Activated T-helper 2 cell treated with anti-CD3 and anti-CD28 coated beads, Interferon-gamma antibody, Interleukin-2, Interleukin-4, amounts not matched to agents 10 μg/mL and 5 μg/mL and 100 μg/mL, durations not matched to agents 14 hours and 24 hours and 36 hours (primary cell): Measurements from ENCODE around the gene STK25. TPM values are rescaled to one million over a fixed set of nuclear protein-coding genes. Genes with fewer than 3 reads are reported as not detected.

Source experiments
- DNase-seq: peaks from one replicate; pipeline ENCODE4 v3.0.0; 2021; ENCODE audit warnings: low spot score
- H3K27ac Mint-ChIP-seq: one replicate; pipeline ENCODE4 v1.8.0; 2021; ENCODE audit warnings: mixed read lengths
- H3K27me3 Mint-ChIP-seq: one replicate; pipeline ENCODE4 v1.8.0; 2021; ENCODE audit warnings: low read depth, mixed read lengths
- H3K36me3 Mint-ChIP-seq: one replicate; pipeline ENCODE4 v1.8.0; 2021; ENCODE audit warnings: low read depth, mixed read lengths
- H3K4me1 Mint-ChIP-seq: one replicate; pipeline ENCODE4 v1.8.0; 2021; ENCODE audit warnings: low read depth, mixed read lengths
- H3K4me3 Mint-ChIP-seq: one replicate; pipeline ENCODE4 v1.8.0; 2021; ENCODE audit warnings: low read depth, mild to moderate bottlenecking, moderate library complexity, mixed read lengths
- H3K9me3 Mint-ChIP-seq: one replicate; pipeline ENCODE4 v1.8.0; 2021; ENCODE audit warnings: mixed read lengths
- intact Hi-C: fragments of 100-400 bp; cut with micrococcal nuclease; formaldehyde crosslinking; loops from one replicate; pipeline ENCODE4 v1.15.1; 2023
- total RNA-seq: library from RNA; stranded (reverse); gene quantifications from 2 replicates; pipeline ENCODE4 v1.2.3, GENCODE V29; 2022

STK25 gene
- total RNA-seq, 1 donor from 2014 or later: 116 TPM

DNA sequence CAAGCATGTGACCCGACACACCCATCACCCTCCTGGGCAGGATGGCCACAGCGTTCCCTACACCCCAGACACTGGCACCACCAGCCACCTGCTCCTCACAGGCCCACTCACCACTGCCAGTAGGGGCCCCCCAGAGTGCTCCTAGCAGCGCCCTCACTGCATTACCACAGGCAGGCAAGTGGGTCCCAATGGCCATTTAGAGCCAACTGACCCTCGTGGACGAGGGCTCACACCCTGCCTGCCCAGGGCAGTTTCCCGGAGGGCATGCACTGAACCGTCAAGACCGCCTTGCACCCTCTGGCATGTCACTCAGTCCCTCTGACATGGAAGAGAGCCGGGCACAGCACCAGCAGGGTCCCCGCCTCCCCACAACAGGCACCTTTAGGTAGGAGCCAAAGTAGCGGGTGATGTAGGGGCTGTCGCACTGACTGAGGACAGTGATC, 7.3 kb downstream of the STK25 start:
- Mint-ChIP-seq H3K9me3 (no peaks in the 10 kb centered on the region), H3K4me3 (no peak overlapping the region), H3K4me1 (peaks cover 3% of the 10 kb centered on the region), H3K27ac (no peak overlapping the region), H3K27me3 (no peaks in the 10 kb centered on the region), H3K36me3 (peaks cover 14% of the 10 kb centered on the region)
- no peak for DNase-seq
- intact Hi-C loops: no loop called here

DNA sequence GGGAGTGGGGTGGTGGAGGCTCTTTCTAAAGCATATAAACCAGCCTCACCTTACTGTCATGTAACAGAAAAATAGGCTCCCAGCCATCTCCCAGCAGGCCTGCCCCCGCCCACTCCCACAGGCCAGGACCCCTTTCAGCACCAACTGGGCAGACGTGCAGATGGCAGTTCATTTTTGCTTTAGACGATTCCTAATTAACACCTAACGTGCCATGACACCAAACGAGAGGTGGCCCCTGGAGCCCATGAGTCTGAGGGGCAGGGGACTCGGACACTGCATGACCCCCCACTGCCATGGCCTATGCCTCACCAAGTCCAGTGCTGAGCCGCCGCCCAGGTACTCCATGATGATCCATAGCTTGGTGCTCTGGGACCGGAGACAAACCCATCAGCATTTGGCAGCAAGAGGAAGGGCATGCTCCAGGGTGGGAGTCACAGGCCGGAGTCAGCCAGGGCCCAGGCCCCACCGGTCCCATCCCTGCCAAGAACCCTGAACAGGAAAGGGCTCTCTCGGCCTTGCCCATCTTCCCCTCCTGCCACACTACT, 7.9 kb downstream of the STK25 start:
- no peak overlapping the region for H3K4me3 Mint-ChIP-seq
- no peak overlapping the region for H3K27ac Mint-ChIP-seq
- H3K4me1 Mint-ChIP-seq: peaks cover 3% of the 10 kb centered on the region
- no peaks in the 10 kb centered on the region for H3K9me3 Mint-ChIP-seq
- no peak for DNase-seq
- H3K36me3 Mint-ChIP-seq: peaks cover 14% of the 10 kb centered on the region
- intact Hi-C loops: no loop called here
- H3K27me3 Mint-ChIP-seq: no peaks in the 10 kb centered on the region

DNA sequence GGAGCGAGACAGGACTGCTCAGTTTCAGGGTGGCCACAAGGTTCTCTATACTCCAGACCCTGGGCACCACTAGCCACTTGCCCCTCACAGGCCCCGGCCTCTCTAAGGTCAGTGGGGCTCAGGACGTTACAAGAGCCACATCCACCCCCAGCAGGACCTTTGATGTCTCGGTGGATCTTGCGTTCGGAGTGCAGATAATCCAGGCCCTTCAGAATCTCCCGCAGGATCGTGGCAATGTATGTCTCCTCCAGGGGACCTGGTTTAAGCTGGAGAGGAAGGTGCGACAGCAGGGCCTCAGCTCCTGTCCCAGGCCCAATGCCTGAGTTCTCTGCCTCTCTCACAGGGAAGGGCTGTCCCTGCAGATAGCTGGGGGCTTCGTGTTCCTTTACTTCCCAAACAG, 8.4 kb downstream of the STK25 start:
- peaks cover 18% of the 10 kb centered on the region for H3K36me3 Mint-ChIP-seq
- intact Hi-C loops: no loop called here

DNA sequence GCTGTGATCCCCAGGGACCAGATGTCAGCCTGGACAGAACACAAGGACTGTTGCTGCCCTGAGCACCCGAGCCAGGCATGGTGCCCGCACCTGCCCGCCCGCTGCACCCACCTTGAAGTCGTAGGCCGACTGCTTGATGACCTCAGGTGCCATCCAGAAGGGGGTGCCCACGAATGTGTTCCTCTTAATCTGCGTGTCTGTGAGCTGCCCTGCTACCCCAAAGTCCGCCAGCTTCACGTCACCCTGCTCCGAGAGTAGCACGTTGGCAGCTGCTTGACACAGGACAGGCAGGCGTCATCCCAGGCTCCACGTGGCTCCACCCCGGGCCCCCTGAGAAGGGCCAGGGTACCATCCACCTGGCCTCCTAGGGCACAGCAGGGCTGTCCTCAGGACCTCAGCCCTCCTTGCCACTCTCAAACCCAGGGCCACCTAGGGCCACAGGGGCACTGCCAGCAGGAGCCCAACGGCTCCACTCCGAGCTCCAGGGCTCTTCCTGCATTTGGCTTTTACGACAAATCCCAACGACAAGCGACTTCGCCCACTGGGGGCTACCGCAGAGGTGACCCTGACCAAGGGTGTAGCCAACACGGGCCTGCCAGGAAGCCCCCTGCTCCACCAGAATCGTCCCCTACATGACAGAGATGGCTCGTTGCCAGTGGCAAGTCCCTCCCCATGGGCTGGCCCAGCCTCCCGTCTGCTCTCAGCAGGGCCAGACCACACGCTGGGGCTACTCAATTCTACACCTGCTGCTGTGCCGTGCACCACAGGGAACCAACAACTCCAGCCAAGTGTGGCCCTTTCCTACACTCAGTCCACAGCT, 9.0 kb downstream of the STK25 start:
- H3K4me3 Mint-ChIP-seq: no peak overlapping the region
- no peak for DNase-seq
- no peak overlapping the region for H3K27ac Mint-ChIP-seq
- peaks cover 20% of the 10 kb centered on the region for H3K36me3 Mint-ChIP-seq
- H3K4me1 Mint-ChIP-seq: no peaks in the 10 kb centered on the region
- H3K9me3 Mint-ChIP-seq: no peaks in the 10 kb centered on the region
- H3K27me3 Mint-ChIP-seq: no peaks in the 10 kb centered on the region
- intact Hi-C loops: no loop called here

More for the DNA sequence above, 8.4 kb downstream of the STK25 start:
- H3K27me3 Mint-ChIP-seq: no peaks in the 10 kb centered on the region
- H3K9me3 Mint-ChIP-seq: no peaks in the 10 kb centered on the region
- no peak for DNase-seq
- no peak overlapping the region for H3K27ac Mint-ChIP-seq
- H3K4me3 Mint-ChIP-seq: no peak overlapping the region
- no peaks in the 10 kb centered on the region for H3K4me1 Mint-ChIP-seq

DNA sequence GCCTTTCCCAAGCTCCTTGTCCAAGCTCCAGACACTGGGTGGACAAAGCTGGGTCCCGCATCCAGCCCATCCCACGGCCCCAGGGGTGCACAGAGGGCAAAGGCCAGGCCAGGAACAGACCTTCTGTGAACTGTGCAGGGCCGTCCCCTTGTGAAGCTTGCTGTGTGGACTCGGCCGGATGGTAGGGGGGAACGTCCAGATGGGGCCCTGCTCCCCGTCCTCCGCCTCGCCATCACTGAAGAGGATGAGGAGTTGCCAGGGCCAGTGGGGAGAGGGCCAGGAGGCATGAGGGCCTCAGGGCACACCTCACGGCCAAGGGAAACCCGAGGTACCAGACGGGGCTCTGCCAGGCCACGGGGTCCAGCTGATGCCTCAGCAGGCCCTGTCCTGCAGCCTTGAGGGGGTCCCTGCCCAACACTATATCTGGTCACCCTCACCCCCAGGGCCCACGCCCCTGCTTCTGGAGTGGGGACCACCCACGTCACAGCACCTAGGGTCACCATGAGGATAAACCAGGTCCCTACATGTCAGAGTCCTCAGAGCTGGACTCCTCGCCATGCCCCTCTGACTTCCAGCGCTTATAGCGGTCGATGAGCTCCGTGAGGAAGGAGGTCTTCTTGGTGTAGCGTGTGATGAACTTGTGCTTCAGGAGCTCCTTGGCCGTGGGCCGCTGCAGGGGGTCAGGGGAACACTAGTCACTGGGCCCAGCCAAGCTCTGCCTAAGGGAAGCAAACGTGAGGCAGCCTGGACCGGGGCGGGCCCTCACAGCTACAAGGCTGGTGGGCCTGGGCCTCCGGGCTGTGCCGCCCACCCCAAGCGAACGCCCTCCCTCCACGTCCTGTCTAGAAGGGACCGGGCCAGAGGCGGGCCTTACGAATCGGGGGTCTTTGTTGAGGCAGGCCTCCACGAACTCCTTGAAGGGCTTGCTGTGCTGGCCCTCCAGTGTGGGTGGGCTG, 10.0 kb downstream of the STK25 start:
- Mint-ChIP-seq H3K4me3 (no peak overlapping the region), H3K27ac (no peak overlapping the region), H3K9me3 (no peaks in the 10 kb centered on the region), H3K27me3 (no peaks in the 10 kb centered on the region), H3K36me3 (peaks cover 20% of the 10 kb centered on the region), H3K4me1 (no peaks in the 10 kb centered on the region)
- no peak for DNase-seq
- intact Hi-C loops: no loop called here

DNA sequence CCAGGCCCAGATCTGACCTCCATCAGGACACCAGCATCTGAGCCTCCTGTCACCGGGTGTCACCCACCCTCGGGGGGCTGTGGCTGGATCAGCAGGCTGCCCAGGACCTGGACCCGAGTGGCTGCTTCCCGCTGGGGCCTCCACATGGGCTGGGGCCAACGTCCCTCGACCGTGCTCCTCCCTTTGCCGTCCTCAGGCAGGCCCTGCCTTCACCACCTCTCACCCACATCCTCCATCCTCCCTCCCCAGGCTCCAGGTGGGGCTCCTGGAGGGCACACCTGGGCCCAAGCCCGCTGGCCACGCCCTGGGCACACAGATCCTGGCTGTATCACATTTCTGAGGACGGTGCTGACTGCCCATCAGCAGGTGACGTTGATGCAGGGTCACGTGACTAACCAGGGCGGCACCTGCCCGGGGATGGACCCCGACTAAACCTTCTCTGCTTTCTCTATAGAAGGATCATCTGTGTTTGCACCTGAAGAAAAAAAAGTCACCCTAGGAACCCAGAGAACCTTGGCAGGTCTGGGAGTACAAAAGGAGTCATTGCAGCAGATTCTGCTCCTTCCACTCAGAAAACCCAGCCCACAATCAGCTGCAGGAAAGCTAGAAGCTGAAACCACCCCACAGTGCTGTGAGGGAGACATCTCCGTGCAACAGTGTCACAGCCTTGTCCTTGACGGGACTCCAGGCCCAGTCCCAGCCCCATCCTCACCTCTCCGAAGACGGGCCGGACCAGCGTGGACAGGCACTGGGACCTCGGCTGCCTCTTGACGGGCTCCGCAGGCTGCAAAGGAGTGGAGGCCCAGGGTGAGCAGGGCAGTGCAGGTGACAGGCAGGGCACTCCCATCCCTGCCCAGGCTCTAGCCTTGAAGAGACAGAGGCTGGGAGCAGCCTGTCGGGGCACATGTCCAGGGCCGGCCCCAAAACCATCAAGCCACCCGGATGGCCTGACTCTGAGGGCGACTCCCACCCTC, 11.2 kb downstream of the STK25 start:
- Mint-ChIP-seq H3K9me3 (no peaks in the 10 kb centered on the region), H3K27me3 (no peaks in the 10 kb centered on the region), H3K4me1 (no peaks in the 10 kb centered on the region), H3K4me3 (no peak overlapping the region), H3K27ac (no peak overlapping the region), H3K36me3 (peaks cover 20% of the 10 kb centered on the region)
- intact Hi-C loops: no loop called here
- DNase-seq: no peak

- no peak overlapping the region for H3K27ac Mint-ChIP-seq
- no peak overlapping the region for H3K4me3 Mint-ChIP-seq
- H3K9me3 Mint-ChIP-seq: no peaks in the 10 kb centered on the region
- no peaks in the 10 kb centered on the region for H3K4me1 Mint-ChIP-seq
- intact Hi-C loops: no loop called here
- DNase-seq: no peak
- H3K27me3 Mint-ChIP-seq: no peaks in the 10 kb centered on the region
- H3K36me3 Mint-ChIP-seq: peaks cover 20% of the 10 kb centered on the region
Observed at GRCh38 chr2:241496003-241496707, 12.2 kb downstream of the STK25 start.

DNA sequence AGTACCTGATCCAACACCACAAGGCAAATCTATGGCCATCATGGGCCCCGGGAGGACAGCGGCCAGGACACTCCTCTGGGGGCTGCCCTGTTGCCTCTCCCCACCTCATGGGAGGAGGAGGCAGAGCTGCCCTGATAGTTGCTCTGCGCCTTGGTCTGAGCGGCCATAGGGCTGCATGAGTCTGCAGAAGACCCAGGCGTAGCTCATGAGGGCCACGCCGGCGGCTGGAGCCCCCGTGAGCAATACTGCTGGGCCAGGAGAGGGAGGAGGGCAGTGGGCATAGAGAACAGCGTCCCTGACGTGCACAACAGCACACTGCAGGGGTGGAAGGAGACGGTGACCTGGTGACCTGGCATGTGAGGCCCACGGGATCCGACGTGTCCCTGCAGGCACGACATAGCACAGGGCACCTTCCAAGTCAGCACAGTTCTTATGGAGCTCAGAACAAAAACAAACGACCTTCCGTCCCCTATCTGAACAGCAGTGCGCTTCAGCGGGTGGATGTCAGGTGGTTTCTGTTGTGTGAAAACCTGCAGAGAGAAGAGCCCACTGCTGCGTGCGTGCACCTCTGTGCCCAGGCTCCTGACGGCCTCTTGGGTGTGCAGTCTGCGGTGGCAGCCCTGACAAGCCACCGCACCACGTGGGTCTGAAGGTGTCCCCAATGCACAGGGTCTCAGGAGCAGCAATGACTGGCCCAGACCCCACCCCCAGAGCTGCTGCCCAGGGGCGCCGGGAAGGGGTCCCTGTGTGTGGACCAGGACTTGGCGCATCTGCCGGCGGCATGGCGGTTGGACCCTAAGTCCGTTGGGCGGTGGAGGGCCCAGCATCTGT, 13.0 kb downstream of the STK25 start:
- Mint-ChIP-seq H3K4me3 (no peak overlapping the region), H3K4me1 (no peaks in the 10 kb centered on the region), H3K27me3 (no peaks in the 10 kb centered on the region), H3K9me3 (no peaks in the 10 kb centered on the region), H3K27ac (no peak overlapping the region), H3K36me3 (peaks cover 20% of the 10 kb centered on the region)
- intact Hi-C loops: no loop called here
- DNase-seq: no peak

DNA sequence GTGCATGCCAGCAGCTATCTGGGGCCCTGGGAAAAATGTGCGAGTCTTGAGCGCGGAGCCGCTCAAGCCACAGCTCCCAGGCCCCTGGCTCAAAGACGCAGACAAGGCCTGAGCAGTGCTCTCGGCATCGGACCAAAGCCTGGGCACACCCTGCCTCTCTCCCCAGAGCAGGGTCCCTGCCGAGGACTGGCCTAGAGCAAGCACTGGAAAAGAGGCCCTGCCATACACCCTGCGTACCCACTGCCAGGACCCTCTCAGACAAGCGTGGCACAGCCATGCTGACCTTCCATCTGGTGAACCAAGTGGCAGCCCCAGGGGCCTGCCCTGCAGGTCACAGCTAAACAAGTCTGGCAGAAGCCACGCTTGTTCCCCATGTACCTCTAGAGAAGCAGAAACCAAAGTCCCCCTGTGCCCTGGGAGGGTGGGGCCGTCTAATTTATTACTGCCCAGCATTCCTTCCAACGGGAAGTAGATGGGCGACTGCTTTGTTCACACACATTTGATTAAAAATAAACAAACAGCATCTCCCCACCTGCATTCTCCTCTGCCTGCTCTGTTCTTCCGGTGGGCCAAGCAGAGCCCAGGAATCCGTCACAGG, 14.0 kb downstream of the STK25 start:
- Mint-ChIP-seq H3K9me3 (no peaks in the 10 kb centered on the region), H3K27me3 (no peaks in the 10 kb centered on the region), H3K4me1 (no peaks in the 10 kb centered on the region), H3K36me3 (peaks cover 15% of the 10 kb centered on the region), H3K4me3 (no peak overlapping the region), H3K27ac (no peak overlapping the region)
- intact Hi-C loops: no loop called here
- DNase-seq: no peak

DNA sequence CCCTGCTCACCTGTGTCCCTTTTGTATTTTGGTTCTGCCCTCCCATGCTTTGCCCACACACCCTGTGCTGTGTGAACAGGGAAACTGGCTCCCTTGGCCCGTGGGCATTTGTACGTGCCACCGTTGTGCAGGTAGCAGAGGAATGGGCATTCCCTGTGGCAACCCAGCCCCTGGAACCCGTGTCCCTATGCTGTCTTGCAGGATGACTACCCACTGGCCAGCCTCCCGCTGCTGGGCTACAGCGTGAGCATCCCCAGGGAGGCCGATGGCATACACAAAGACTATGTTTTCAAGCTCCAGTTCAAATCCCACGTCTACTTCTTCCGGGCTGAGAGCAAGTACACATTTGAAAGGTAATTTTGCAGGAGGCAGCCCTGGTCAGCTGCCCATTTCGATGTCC, 15.3 kb downstream of the STK25 start:
- intact Hi-C loops: no loop called here
- Mint-ChIP-seq H3K4me1 (no peaks in the 10 kb centered on the region), H3K4me3 (no peak overlapping the region), H3K36me3 (peaks cover 15% of the 10 kb centered on the region), H3K27me3 (no peaks in the 10 kb centered on the region), H3K27ac (no peak overlapping the region), H3K9me3 (no peaks in the 10 kb centered on the region)
- no peak for DNase-seq

- H3K27ac Mint-ChIP-seq: no peak overlapping the region
- H3K9me3 Mint-ChIP-seq: no peaks in the 10 kb centered on the region
- intact Hi-C loops: no loop called here
- peaks cover 12% of the 10 kb centered on the region for H3K36me3 Mint-ChIP-seq
- no peaks in the 10 kb centered on the region for H3K4me1 Mint-ChIP-seq
- no peak for DNase-seq
- no peaks in the 10 kb centered on the region for H3K27me3 Mint-ChIP-seq
- H3K4me3 Mint-ChIP-seq: no peak overlapping the region
Observed at GRCh38 chr2:241492174-241492565, 16.2 kb downstream of the STK25 start.
